HL-60 (cell line): ENCODE data around the gene COPG2.

ENCODE experiments used
- CTCF ChIP-seq: IDR thresholded peaks from one replicate; pipeline ENCODE4 v1.5.1; 2011; ENCODE audit warnings: low read length, control low read depth, inconsistent platforms; ENCODE audit not compliant: insufficient read depth
- GABPA ChIP-seq: IDR thresholded peaks from 2 replicates; pipeline ENCODE4 v1.6.1; 2012; ENCODE audit warnings: low read depth
- POLR2AphosphoS5 ChIP-seq: IDR thresholded peaks from 2 replicates; pipeline ENCODE4 v1.6.1; 2012; ENCODE audit warnings: low read depth
- SPI1 ChIP-seq: IDR thresholded peaks from 2 replicates; pipeline ENCODE4 v1.6.1; 2012; ENCODE audit warnings: low read depth, mild to moderate bottlenecking, borderline replicate concordance
- TF ChIP-seq, protein P1 (sequence below): IDR thresholded peaks from 2 replicates; pipeline ENCODE4 v1.6.1; 2012; ENCODE audit warnings: low read depth; ENCODE audit not compliant: insufficient replicate concordance

GRCh38 chr7:130673066-130673465, 4.5 kb upstream of the COPG2 start:
- TF ChIP-seq POLR2AphosphoS5: no peak
- no peak for TF ChIP-seq GABPA
- TF ChIP-seq CTCF: no peak
- TF ChIP-seq, protein P1, sequence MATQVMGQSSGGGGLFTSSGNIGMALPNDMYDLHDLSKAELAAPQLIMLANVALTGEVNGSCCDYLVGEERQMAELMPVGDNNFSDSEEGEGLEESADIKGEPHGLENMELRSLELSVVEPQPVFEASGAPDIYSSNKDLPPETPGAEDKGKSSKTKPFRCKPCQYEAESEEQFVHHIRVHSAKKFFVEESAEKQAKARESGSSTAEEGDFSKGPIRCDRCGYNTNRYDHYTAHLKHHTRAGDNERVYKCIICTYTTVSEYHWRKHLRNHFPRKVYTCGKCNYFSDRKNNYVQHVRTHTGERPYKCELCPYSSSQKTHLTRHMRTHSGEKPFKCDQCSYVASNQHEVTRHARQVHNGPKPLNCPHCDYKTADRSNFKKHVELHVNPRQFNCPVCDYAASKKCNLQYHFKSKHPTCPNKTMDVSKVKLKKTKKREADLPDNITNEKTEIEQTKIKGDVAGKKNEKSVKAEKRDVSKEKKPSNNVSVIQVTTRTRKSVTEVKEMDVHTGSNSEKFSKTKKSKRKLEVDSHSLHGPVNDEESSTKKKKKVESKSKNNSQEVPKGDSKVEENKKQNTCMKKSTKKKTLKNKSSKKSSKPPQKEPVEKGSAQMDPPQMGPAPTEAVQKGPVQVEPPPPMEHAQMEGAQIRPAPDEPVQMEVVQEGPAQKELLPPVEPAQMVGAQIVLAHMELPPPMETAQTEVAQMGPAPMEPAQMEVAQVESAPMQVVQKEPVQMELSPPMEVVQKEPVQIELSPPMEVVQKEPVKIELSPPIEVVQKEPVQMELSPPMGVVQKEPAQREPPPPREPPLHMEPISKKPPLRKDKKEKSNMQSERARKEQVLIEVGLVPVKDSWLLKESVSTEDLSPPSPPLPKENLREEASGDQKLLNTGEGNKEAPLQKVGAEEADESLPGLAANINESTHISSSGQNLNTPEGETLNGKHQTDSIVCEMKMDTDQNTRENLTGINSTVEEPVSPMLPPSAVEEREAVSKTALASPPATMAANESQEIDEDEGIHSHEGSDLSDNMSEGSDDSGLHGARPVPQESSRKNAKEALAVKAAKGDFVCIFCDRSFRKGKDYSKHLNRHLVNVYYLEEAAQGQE: no peak
- no peak for TF ChIP-seq SPI1
